ENCODE data around the gene MAEA.
"Not testable (repeated sequence)": the region's sequence is repeated elsewhere in the genome, so short reads cannot be mapped to it uniquely, and the experiment has no call there.

MAEA gene

GRCh38 chr4:1285151-1285789 is 4.4 kb upstream of the MAEA start:
- no peak for DNase-seq

- no peak for DNase-seq
These were observed 3.7 kb upstream of the MAEA start for GRCh38 chr4:1285790-1286553.

- DNase-seq: no peak
These were observed 905 bp upstream of the MAEA start for GRCh38 chr4:1288786-1289185.

GRCh38 chr4:1290165-1290977 is 680 bp downstream of the MAEA start:
- DNase-seq: no peak

GRCh38 chr4:1291091-1291490 is 1.4 kb downstream of the MAEA start:
- DNase-seq: no peak

GRCh38 chr4:1291996-1292702 is 2.5 kb downstream of the MAEA start:
- no peak for DNase-seq

DNA sequence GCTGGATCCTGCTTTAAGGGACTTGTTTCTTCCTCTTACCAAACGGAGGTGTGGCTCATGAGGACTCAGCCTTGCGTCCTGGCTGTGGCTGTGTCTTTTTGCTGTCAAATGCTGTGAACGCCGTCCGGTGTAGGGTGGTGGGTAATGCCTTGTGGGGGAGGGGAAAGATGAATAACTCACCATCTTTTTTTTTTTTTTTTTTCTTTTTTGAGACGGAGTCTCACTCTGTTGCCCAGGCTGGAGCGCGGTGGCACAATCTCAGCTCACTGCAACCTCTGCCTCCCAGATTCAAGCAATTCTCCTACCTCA is 3.0 kb downstream of the MAEA start:
- DNase-seq: not testable (repeated sequence)

DNA sequence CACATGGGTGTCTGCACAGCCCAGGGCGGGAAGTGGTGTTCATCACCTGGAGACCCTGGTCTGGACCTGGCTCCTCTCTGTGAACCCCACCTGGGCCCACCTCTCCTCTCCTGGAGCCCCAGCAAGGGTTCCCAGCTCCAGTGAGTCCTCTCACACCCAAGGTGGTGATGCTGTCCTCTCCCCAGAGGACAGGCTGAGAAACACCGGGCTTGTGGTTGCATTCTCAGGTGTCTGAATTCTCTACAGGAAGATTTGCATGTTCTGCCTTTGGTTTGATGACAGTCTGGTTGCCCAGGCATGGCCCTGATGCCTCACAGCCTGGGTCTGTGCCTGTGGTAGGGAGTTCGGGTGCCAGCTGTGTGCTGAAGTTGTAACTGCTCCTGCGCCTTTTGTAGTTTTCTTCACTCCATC is 3.8 kb downstream of the MAEA start:
- no peak for DNase-seq

GRCh38 chr4:1293991-1294390 is 4.3 kb downstream of the MAEA start:
- no peak for DNase-seq

DNA sequence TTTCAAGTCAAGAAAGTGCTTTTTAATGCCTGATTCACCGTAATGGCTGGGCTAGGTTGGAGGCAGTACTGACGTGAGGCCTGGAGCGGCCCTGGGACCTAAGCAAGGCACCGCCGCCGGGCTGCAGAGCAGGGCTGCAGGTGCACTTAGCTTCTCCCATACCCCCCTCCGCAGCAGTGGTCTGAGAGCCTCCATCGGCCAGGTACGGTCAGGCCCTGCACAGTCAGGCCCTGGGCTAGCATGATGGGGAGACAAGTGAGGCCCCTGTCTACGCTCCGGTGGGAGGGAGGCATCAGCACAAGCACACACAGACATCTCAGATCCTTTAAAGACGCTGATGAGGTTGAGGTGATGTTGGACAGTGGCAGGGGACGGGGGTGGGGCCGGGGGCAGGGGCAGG is 4.7 kb downstream of the MAEA start:
- no peak for DNase-seq

DNA sequence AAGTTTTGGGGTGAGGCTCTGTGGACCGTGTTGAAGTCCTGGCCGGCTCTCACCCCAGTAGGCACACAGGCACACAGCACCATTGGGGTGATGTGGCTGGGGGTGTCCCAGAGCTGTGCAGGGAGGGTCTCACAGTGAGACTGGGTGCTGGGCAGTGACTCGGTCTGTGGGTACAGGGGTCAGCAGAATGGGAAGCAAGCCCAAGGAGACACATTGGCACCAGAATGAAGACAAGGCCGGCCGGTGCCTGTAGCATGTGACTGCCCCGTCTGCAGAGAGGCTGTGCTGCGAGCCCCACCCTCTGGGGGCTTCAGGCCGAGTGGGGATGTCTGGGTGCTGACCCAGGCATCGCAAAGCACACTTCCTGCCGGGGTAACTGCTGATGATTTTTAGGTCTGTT is 5.2 kb downstream of the MAEA start:
- DNase-seq: no peak

DNA sequence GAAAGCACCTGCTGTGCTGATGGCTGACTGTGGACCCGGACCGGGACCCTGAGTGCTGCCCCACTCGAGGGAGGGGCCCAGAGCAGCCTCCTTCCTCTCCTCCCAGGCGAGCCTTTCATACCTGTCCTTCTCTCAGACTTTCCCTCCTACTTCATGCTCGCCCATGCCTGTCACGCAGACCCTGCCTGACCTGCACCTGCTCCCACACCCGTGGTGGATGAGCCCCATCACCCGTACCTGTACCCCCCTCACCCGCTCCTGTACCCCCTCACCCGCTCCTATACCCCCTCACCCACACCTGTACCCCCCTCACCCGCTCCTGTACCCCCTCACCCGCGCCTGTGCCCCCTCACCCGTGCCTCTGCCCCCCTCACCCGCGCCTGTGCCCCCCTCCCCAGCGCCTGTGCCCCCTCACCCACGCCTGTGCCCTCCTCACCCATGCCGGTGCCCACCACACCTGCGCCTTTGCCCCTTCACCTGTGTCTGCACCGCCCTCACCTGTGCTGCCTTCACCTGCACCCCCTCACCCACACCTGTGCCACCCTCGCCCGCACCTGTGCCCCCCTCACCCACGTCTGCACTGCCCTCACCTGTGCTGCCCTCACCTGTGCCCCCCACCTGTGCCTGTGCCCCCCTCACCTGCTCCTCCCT is 5.8 kb downstream of the MAEA start:
- no peak for DNase-seq

GRCh38 chr4:1296324-1297022 is 6.8 kb downstream of the MAEA start:
- no peak for DNase-seq

DNA sequence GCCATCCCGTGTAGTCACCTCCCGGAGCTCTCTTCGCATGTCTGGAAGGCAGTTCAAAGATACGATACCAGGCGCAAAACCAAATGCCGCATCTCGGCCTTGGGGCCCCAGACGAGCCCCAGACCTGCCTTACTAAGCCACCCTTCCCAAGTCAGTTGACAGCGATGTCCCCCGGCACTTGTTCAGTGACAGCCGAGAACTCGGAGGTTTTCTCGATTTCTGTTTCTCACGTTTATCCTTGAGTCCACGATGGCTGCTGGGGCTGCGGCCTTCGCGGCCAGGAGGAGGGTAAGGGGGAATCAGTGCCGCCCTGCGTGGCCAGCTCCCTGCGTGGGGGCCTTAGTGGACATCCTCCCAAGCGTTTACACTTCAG is 7.3 kb downstream of the MAEA start:
- DNase-seq: no peak

GRCh38 chr4:1297456-1298325 is 8.0 kb downstream of the MAEA start:
- no peak for DNase-seq

DNA sequence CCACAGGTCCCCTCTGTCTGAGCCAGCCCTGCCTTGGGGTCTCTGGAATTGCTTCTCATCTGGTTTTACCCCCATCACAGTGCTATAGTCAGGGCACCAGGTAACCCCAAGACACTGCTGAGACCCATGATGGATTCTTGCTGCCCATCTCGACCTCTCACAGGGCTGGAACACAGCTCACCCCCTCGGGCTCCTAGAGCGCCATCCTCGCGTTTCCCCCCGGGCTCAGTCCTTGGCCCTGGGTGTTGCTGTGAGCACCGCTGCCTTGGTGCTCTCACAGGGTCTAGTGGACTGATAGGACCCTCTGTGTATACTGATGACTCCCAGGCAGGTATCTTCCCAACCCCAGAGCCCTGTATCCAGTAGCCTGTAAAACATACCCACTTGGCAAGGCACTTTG is 8.8 kb downstream of the MAEA start:
- DNase-seq: no peak

GRCh38 chr4:1299301-1299860 is 9.7 kb downstream of the MAEA start:
- no peak for DNase-seq

DNA sequence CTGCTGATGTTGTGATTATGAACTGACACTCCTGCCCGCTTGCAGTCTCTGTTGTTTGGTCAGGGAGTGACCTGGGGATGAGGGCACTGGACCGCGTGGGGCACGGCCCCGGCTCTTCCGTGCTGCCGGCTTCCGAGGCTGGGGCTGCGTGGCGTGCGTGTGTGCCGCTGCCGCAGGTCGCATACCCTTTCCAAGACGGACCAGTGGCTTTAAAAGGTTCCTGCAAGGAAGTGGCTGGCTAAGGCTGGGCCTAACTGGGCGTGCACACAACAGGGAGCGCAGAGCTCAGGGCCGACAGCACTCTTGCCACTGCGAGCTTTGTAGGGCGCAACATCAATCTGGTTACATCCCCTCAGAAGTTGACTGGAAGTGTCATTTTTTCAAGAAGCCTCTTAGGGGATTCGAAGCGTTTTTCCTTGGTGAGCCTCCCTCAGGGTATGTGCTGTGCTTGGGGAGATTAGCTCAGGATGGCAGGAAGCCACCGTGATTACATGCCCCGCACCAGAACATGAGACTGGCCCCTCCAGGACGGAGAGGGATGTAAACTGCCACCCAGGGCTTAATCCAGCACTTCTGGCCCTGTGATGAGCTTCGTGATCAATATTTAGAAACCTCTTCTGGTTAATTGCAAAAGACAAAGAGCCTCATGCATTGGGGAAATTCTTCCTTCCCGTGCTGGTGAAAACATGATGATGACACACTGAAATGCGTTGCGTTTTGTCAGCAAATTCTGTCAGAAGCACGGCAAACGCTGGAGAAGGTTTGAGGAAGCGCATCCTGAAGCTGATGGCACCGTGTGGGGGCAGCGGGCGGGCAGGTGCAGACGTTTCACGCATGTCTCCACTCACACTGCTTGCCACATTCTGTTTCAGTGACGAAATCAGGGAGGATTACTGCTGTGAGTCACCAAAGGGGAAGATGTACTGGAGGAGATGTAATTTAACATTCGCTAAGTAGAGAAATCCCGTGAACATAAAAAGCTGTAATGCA is 11.1 kb downstream of the MAEA start:
- no peak for DNase-seq

- no peak for DNase-seq
These were observed 12.5 kb downstream of the MAEA start for GRCh38 chr4:1302159-1302558.

DNA sequence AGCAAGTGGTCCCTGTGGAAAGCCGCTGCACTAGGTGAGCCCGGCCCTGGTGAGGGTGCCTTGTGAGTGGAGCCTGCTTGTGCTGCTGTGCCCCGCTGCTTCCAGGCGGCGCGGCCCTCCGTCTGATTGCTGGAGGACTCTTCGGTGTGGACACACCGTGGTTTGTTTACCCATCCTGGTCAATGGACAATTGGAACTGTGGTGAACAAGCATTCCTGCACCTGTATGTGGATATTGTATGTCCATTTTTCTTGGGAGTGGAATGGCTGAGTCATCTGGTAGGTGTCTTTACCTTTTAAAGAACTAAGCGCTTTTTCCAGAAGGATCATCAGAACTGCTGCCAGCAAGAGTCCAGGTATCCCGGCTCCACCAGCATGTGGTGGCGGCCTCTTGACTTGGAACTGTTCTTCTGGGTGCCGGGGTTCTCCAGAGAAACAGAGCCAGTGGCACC is 15.6 kb downstream of the MAEA start:
- no peak for DNase-seq
